Tibial nerve (tissue), 3 donors: ENCODE data around the gene PSPH.

Source experiments
- CTCF ChIP-seq, 5 experiments: fragments of 200-600 bp in 3 of 5; fragments of 450-650 bp in 2 of 5; sonication (generic) in 3 of 5; IDR thresholded peaks; one replicate each; pipeline ENCODE4 v1.5.1; 2016 to 2019; ENCODE audit warnings: antibody characterized with exemption in 5 of 5, mild to moderate bottlenecking in 3 of 5, moderate library complexity in 2 of 5
- POLR2A ChIP-seq, 2 donors: fragments of 450-650 bp; IDR thresholded peaks; one replicate each; pipeline ENCODE4 v1.6.1; 2017; ENCODE audit warnings: antibody characterized with exemption in 2 of 2, mild to moderate bottlenecking in 2 of 2, moderate library complexity in 2 of 2

GRCh38 chr7:56051053-56051338 is 248 bp downstream of the PSPH start:
- TF ChIP-seq CTCF (IDR thresholded peaks at IDR 0.05) (no peak), POLR2A (IDR thresholded peaks at IDR 0.05) (no peak)
